WTC11 (cell line): ENCODE measurements around the gene UNC93A.

ENCODE experiments used
- ESRRA ChIP-seq: sonication (generic); formaldehyde crosslinking; IDR thresholded peaks from 2 replicates; pipeline ENCODE4 v1.8.1; 2022; ENCODE audit warnings: mild to moderate bottlenecking, missing genetic modification reagents, borderline replicate concordance
- FOXK1 ChIP-seq: sonication (generic); formaldehyde crosslinking; IDR thresholded peaks from 2 replicates; pipeline ENCODE4 v1.8.0; 2022; ENCODE audit warnings: mild to moderate bottlenecking, moderate library complexity, missing genetic modification reagents
- RELA ChIP-seq: sonication (generic); formaldehyde crosslinking; IDR thresholded peaks from 2 replicates; pipeline ENCODE4 v1.8.1; 2022; ENCODE audit warnings: missing genetic modification reagents, mild to moderate bottlenecking, borderline replicate concordance
- TF ChIP-seq, protein P1 (sequence below): fragments of 200-600 bp; IDR thresholded peaks from 2 replicates; pipeline ENCODE4 v1.8.0; 2022; ENCODE audit warnings: antibody characterized with exemption
- TF ChIP-seq, protein P2 (sequence below): sonication (generic); formaldehyde crosslinking; IDR thresholded peaks from 2 replicates; pipeline ENCODE4 v1.8.1; 2023; ENCODE audit warnings: mild to moderate bottlenecking, missing genetic modification reagents

DNA sequence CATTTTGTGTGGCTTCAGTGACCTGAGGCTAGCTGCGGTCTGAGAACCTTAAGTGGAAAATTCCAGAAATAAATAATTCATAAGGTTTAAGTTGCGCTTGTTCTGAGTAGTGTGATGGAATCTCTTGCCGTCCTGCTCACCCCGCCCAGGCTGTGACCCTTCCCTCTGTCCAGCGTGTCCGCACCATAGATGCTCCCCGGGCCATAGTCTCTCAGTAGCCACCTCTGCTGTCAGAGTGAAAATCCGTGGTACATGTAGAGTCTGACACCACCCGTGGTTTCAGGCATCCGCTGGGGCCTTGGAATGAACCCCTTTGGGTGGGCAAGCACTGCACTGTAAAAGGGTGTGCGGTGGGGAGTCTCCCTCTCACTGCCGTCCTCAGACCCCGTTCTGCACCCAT is 11.7 kb downstream of the UNC93A start:
- TF ChIP-seq FOXK1 (CRISPR knock-in tag) (no peak), RELA (no peak), ESRRA (CRISPR knock-in tag) (no peak)
- TF ChIP-seq, protein P1, sequence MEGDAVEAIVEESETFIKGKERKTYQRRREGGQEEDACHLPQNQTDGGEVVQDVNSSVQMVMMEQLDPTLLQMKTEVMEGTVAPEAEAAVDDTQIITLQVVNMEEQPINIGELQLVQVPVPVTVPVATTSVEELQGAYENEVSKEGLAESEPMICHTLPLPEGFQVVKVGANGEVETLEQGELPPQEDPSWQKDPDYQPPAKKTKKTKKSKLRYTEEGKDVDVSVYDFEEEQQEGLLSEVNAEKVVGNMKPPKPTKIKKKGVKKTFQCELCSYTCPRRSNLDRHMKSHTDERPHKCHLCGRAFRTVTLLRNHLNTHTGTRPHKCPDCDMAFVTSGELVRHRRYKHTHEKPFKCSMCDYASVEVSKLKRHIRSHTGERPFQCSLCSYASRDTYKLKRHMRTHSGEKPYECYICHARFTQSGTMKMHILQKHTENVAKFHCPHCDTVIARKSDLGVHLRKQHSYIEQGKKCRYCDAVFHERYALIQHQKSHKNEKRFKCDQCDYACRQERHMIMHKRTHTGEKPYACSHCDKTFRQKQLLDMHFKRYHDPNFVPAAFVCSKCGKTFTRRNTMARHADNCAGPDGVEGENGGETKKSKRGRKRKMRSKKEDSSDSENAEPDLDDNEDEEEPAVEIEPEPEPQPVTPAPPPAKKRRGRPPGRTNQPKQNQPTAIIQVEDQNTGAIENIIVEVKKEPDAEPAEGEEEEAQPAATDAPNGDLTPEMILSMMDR: no peak
- TF ChIP-seq, protein P2, sequence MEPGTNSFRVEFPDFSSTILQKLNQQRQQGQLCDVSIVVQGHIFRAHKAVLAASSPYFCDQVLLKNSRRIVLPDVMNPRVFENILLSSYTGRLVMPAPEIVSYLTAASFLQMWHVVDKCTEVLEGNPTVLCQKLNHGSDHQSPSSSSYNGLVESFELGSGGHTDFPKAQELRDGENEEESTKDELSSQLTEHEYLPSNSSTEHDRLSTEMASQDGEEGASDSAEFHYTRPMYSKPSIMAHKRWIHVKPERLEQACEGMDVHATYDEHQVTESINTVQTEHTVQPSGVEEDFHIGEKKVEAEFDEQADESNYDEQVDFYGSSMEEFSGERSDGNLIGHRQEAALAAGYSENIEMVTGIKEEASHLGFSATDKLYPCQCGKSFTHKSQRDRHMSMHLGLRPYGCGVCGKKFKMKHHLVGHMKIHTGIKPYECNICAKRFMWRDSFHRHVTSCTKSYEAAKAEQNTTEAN (CRISPR knock-in tag): no peak
